HEK293 (cell line): Measurements from ENCODE around the gene CADM3.

ENCODE experiments used
- CTCF ChIA-PET: fragments of 350-600 bp; formaldehyde crosslinking; extraction: SDS; loops from one replicate; lab custom pipeline; 2021; ENCODE audit warnings: antibody characterized with exemption; lab: Yijun Ruan, JAX
- POLR2A ChIA-PET: fragments of 300-600 bp; formaldehyde crosslinking; extraction: SDS; loops from one replicate; lab custom pipeline; 2020; ENCODE audit warnings: antibody characterized with exemption, inconsistent platforms; lab: Yijun Ruan, JAX
- H3K27ac ChIP-seq: fragments of 200-500 bp; sonication (Bioruptor generic); 2 replicates; pipeline ENCODE4 v1.5.1; 2014; ENCODE audit warnings: low read depth, low read length, control low read depth, inconsistent platforms; ENCODE audit errors: extremely low read depth
- H3K36me3 ChIP-seq, 2 experiments: fragments of 200-500 bp in 1 of 2; sonication (Bioruptor generic) in 1 of 2; 1 replicate in 1 of 2; 2 replicates in 1 of 2; pipeline ENCODE4 v1.5.1; 2014 to 2017; ENCODE audit warnings: inconsistent platforms in 2 of 2, low read length in 2 of 2; ENCODE audit not compliant: control insufficient read depth in 2 of 2, insufficient read depth in 1 of 2
- H3K4me1 ChIP-seq: fragments of 200-500 bp; sonication (Bioruptor generic); 2 replicates; pipeline ENCODE4 v1.5.1; 2014; ENCODE audit warnings: mild to moderate bottlenecking, low read length, inconsistent platforms; ENCODE audit not compliant: control insufficient read depth, insufficient read depth
- H3K4me3 ChIP-seq: 2 replicates; pipeline ENCODE4 v1.5.1; 2011; ENCODE audit warnings: low read depth, mild to moderate bottlenecking, control low read depth, low read length, moderate library complexity
- H3K9me3 ChIP-seq: fragments of 200-500 bp; sonication (Bioruptor generic); 2 replicates; pipeline ENCODE4 v1.5.1; 2014; ENCODE audit warnings: low read depth, low read length, inconsistent platforms; ENCODE audit not compliant: control insufficient read depth, insufficient read depth
- GLIS2 ChIP-seq: fragments of 450-650 bp; formaldehyde crosslinking; IDR thresholded peaks from 2 replicates; pipeline ENCODE4 v1.5.1; 2016; ENCODE audit warnings: missing biosample characterization, missing genetic modification characterization
- KLF10 ChIP-seq: fragments of 450-650 bp; IDR thresholded peaks from 2 replicates; pipeline ENCODE4 v1.5.1; 2018; ENCODE audit warnings: missing biosample characterization, mild to moderate bottlenecking, missing genetic modification characterization
- YY1 ChIP-seq: fragments of 450-650 bp; formaldehyde crosslinking; IDR thresholded peaks from 2 replicates; pipeline ENCODE4 v1.5.1; 2018; ENCODE audit warnings: missing biosample characterization, missing genetic modification characterization
- ZBTB1 ChIP-seq: fragments of 450-650 bp; formaldehyde crosslinking; IDR thresholded peaks from 2 replicates; pipeline ENCODE4 v1.5.1; 2016; ENCODE audit warnings: missing biosample characterization, missing genetic modification characterization
- ZFP69B ChIP-seq: fragments of 450-650 bp; formaldehyde crosslinking; IDR thresholded peaks from 2 replicates; pipeline ENCODE4 v1.5.1; 2016; ENCODE audit warnings: missing biosample characterization, missing genetic modification characterization
- ZNF138 ChIP-seq: fragments of 450-650 bp; formaldehyde crosslinking; IDR thresholded peaks from 2 replicates; pipeline ENCODE4 v1.5.1; 2016; ENCODE audit warnings: missing biosample characterization, missing genetic modification characterization, borderline replicate concordance
- ZNF155 ChIP-seq: fragments of 450-650 bp; formaldehyde crosslinking; IDR thresholded peaks from 2 replicates; pipeline ENCODE4 v1.5.1; 2016; ENCODE audit warnings: missing biosample characterization, missing genetic modification characterization
- ZNF214 ChIP-seq: fragments of 450-650 bp; formaldehyde crosslinking; IDR thresholded peaks from 2 replicates; pipeline ENCODE4 v1.5.1; 2017; ENCODE audit warnings: missing biosample characterization, mild to moderate bottlenecking, missing genetic modification characterization, borderline replicate concordance
- ZNF366 ChIP-seq: fragments of 450-650 bp; formaldehyde crosslinking; conservative IDR thresholded peaks from 2 replicates; pipeline ENCODE4 v1.5.1; 2016; ENCODE audit warnings: missing biosample characterization, missing genetic modification characterization
- ZNF626 ChIP-seq: fragments of 450-650 bp; sonication (Bioruptor Pico); formaldehyde crosslinking; IDR thresholded peaks from 2 replicates; pipeline ENCODE4 v1.5.1; 2018; ENCODE audit warnings: missing biosample characterization, missing genetic modification characterization, inconsistent platforms
- ZNF664 ChIP-seq: fragments of 450-650 bp; formaldehyde crosslinking; IDR thresholded peaks from 2 replicates; pipeline ENCODE4 v1.5.1; 2016; ENCODE audit warnings: missing biosample characterization, missing genetic modification characterization
- ZNF843 ChIP-seq: fragments of 450-650 bp; formaldehyde crosslinking; IDR thresholded peaks from 2 replicates; pipeline ENCODE4 v1.5.1; 2016; ENCODE audit warnings: missing biosample characterization, missing genetic modification characterization
- ZSCAN30 ChIP-seq: fragments of 450-650 bp; IDR thresholded peaks from 2 replicates; pipeline ENCODE4 v1.5.1; 2018; ENCODE audit warnings: missing biosample characterization, mild to moderate bottlenecking, missing genetic modification characterization, moderate library complexity
- ZXDB ChIP-seq: fragments of 450-650 bp; formaldehyde crosslinking; IDR thresholded peaks from 2 replicates; pipeline ENCODE4 v1.5.1; 2016; ENCODE audit warnings: missing biosample characterization, missing genetic modification characterization
- TF ChIP-seq, protein P1 (sequence below): fragments of 450-650 bp; formaldehyde crosslinking; IDR thresholded peaks from 2 replicates; pipeline ENCODE4 v1.5.1; 2016; ENCODE audit warnings: missing biosample characterization, missing genetic modification characterization, borderline replicate concordance
- TF ChIP-seq, protein P2 (sequence below): fragments of 450-650 bp; formaldehyde crosslinking; optimal IDR thresholded peaks from 2 replicates; pipeline ENCODE3; 2016; ENCODE audit warnings: missing biosample characterization, mild to moderate bottlenecking, missing genetic modification characterization
- TF ChIP-seq, protein P3 (sequence below): fragments of 450-650 bp; formaldehyde crosslinking; IDR thresholded peaks from 2 replicates; pipeline ENCODE4 v1.5.1; 2017; ENCODE audit warnings: missing biosample characterization, missing genetic modification characterization
- TF ChIP-seq, protein P4 (sequence below): fragments of 450-650 bp; formaldehyde crosslinking; IDR thresholded peaks from 2 replicates; pipeline ENCODE4 v1.5.1; 2016; ENCODE audit warnings: missing biosample characterization, missing genetic modification characterization, borderline replicate concordance
- TF ChIP-seq, protein P5 (sequence below): fragments of 450-650 bp; formaldehyde crosslinking; IDR thresholded peaks from 2 replicates; pipeline ENCODE4 v1.5.1; 2016; ENCODE audit warnings: missing biosample characterization, missing genetic modification characterization

Gene CADM3

DNA sequence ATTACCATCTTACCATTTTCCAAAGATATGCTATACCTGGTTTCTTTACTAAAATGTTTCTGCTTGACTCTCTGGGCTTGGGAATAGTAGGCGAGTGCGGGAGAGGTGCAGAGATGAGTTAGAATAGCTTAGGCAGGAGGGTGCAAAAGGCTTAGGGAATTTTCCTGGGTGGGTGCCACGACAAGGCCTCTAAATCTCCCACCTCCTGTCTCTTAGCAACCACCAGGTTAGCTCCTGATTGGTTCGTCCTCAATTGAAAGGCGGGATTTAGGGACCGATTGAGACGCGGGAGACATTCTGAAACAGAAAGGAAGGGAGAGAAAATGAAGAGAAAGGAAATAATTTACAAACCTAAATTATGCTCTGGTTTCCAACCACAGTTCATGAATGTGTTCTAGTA lies 36.4 kb downstream of the CADM3 start:
- Histone ChIP-seq H3K4me1 (no peaks in the 10 kb centered on the region), H3K9me3 (no peaks in the 10 kb centered on the region), H3K4me3 (no peak overlapping the region), H3K36me3 (no peaks in the 10 kb centered on the region), H3K27ac (no peak overlapping the region)
- ChIA-PET POLR2A (interaction anchor here (1.4 kb wide), 1 partner anchor 10 kb away, joined by 3 read pairs; no protein-coding TSS in a partner anchor), CTCF (interaction anchor here (1.9 to 9.6 kb wide), 3 partner anchors 11 to 75 kb away, joined by 7 to 105 read pairs (median 33); no protein-coding TSS in a partner anchor)
- TF ChIP-seq ZNF366 (tag by site-specific recombination) = no peak
- no peak for TF ChIP-seq ZBTB1
- TF ChIP-seq ZXDB = no peak
- TF ChIP-seq, protein P1, sequence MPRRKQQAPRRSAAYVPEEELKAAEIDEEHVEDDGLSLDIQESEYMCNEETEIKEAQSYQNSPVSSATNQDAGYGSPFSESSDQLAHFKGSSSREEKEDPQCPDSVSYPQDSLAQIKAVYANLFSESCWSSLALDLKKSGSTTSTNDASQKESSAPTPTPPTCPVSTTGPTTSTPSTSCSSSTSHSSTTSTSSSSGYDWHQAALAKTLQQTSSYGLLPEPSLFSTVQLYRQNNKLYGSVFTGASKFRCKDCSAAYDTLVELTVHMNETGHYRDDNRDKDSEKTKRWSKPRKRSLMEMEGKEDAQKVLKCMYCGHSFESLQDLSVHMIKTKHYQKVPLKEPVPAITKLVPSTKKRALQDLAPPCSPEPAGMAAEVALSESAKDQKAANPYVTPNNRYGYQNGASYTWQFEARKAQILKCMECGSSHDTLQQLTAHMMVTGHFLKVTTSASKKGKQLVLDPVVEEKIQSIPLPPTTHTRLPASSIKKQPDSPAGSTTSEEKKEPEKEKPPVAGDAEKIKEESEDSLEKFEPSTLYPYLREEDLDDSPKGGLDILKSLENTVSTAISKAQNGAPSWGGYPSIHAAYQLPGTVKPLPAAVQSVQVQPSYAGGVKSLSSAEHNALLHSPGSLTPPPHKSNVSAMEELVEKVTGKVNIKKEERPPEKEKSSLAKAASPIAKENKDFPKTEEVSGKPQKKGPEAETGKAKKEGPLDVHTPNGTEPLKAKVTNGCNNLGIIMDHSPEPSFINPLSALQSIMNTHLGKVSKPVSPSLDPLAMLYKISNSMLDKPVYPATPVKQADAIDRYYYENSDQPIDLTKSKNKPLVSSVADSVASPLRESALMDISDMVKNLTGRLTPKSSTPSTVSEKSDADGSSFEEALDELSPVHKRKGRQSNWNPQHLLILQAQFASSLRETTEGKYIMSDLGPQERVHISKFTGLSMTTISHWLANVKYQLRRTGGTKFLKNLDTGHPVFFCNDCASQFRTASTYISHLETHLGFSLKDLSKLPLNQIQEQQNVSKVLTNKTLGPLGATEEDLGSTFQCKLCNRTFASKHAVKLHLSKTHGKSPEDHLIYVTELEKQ (tag by site-specific recombination) = no peak
- TF ChIP-seq ZNF626 = no peak
- no peak for TF ChIP-seq ZFP69B (tag by site-specific recombination)
- no peak for TF ChIP-seq ZNF155 (tag by site-specific recombination)
- TF ChIP-seq, protein P2, sequence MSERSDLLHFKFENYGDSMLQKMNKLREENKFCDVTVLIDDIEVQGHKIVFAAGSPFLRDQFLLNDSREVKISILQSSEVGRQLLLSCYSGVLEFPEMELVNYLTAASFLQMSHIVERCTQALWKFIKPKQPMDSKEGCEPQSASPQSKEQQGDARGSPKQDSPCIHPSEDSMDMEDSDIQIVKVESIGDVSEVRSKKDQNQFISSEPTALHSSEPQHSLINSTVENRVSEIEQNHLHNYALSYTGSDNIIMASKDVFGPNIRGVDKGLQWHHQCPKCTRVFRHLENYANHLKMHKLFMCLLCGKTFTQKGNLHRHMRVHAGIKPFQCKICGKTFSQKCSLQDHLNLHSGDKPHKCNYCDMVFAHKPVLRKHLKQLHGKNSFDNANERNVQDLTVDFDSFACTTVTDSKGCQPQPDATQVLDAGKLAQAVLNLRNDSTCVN (tag by site-specific recombination) = no peak
- TF ChIP-seq YY1 (tag by site-specific recombination) = no peak

DNA sequence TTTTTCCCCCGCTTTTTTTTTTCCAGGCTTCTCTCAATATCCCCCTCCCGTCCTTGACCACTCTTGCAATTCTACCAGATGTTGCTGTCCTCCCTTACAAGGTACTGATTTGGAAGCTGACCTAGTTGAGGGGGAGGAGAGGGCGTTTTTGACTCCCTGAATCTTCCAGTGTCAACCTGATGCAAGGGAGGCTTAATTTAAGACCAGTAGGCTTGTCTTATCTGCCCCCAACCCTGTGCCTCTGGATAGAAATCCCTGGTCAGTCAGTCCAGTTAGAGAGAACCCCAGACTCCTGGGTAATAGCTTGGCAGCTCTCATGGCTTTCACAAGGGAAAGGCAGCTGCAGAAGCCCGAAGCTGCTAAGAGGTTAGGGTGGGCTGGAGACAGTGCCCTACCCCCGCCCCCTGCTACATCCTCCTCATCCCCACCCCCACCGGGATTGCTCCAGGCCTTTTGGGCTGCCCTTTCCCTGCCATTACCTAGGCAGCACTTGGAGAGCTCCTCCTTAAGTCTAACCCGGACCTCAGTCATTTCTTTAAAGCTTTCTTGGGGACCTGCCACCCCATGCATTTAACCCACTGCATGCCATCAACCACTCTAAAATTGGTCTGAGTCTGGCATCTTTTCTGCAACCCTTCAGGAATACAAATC lies 36.9 kb downstream of the CADM3 start:
- POLR2A ChIA-PET = interaction anchor here (0.7 to 1.4 kb wide), 2 partner anchors 10 to 46 kb away, joined by 3 to 4 read pairs; no protein-coding TSS in a partner anchor
- Histone ChIP-seq H3K4me3 (no peak overlapping the region), H3K4me1 (no peaks in the 10 kb centered on the region), H3K9me3 (no peaks in the 10 kb centered on the region)
- TF ChIP-seq, protein P3, sequence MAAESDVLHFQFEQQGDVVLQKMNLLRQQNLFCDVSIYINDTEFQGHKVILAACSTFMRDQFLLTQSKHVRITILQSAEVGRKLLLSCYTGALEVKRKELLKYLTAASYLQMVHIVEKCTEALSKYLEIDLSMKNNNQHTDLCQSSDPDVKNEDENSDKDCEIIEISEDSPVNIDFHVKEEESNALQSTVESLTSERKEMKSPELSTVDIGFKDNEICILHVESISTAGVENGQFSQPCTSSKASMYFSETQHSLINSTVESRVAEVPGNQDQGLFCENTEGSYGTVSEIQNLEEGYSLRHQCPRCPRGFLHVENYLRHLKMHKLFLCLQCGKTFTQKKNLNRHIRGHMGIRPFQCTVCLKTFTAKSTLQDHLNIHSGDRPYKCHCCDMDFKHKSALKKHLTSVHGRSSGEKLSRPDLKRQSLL (tag by site-specific recombination) = no peak
- TF ChIP-seq KLF10 (tag by site-specific recombination) = no peak
- TF ChIP-seq, protein P4, sequence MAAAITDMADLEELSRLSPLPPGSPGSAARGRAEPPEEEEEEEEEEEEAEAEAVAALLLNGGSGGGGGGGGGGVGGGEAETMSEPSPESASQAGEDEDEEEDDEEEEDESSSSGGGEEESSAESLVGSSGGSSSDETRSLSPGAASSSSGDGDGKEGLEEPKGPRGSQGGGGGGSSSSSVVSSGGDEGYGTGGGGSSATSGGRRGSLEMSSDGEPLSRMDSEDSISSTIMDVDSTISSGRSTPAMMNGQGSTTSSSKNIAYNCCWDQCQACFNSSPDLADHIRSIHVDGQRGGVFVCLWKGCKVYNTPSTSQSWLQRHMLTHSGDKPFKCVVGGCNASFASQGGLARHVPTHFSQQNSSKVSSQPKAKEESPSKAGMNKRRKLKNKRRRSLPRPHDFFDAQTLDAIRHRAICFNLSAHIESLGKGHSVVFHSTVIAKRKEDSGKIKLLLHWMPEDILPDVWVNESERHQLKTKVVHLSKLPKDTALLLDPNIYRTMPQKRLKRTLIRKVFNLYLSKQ = no peak
- TF ChIP-seq, all 188 proteins: peak for 0
- Histone ChIP-seq H3K36me3 (no peaks in the 10 kb centered on the region), H3K27ac (no peak overlapping the region)
- CTCF ChIA-PET = interaction anchor here (1.9 to 9.6 kb wide), 3 partner anchors 11 to 75 kb away, joined by 7 to 105 read pairs (median 33); no protein-coding TSS in a partner anchor

DNA sequence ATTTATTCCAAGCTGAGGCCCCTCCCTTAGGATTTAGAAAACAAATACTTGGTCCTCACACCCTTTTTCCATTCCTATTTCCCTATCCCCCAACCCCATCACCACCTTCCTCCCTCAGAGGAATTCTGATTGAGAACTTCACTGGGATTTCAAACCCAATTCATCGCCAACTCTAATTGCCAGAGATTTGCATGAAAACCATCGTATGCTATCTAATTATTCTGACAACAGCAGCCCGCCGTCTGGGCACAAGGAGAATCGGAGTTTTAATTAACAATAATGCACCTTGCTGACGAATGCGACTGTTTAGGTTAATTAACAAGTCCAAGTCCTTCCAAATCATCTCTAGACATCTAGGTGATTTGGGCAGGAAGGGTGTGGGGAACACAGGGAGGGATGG lies 37.6 kb downstream of the CADM3 start:
- Histone ChIP-seq H3K4me1 (no peaks in the 10 kb centered on the region), H3K9me3 (no peaks in the 10 kb centered on the region), H3K27ac (no peak overlapping the region), H3K36me3 (no peaks in the 10 kb centered on the region), H3K4me3 (no peak overlapping the region)
- CTCF ChIA-PET = interaction anchor here (0.5 to 9.6 kb wide), 5 partner anchors 12 to 79 kb away, joined by 3 to 143 read pairs (median 33); no protein-coding TSS in a partner anchor
- TF ChIP-seq ZNF138 = no peak
- no peak for TF ChIP-seq ZNF214 (tag by site-specific recombination)
- TF ChIP-seq GLIS2 = no peak
- TF ChIP-seq ZSCAN30 = no peak
- TF ChIP-seq, protein P5, sequence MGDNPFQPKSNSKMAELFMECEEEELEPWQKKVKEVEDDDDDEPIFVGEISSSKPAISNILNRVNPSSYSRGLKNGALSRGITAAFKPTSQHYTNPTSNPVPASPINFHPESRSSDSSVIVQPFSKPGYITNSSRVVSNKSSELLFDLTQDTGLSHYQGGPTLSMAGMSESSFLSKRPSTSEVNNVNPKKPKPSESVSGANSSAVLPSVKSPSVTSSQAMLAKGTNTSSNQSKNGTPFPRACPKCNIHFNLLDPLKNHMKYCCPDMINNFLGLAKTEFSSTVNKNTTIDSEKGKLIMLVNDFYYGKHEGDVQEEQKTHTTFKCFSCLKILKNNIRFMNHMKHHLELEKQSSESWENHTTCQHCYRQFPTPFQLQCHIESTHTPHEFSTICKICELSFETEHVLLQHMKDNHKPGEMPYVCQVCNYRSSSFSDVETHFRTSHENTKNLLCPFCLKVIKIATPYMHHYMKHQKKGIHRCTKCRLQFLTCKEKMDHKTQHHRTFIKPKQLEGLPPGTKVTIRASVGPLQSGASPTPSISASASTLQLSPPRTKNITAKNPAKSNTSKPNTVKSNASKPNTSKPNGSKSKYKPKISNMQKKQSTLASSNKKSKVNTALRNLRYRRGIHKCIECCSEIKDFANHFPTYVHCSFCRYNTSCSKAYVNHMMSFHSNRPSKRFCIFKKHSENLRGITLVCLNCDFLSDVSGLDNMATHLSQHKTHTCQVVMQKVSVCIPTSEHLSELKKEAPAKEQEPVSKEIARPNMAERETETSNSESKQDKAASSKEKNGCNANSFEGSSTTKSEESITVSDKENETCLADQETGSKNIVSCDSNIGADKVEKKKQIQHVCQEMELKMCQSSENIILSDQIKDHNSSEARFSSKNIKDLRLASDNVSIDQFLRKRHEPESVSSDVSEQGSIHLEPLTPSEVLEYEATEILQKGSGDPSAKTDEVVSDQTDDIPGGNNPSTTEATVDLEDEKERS (tag by site-specific recombination) = no peak
- TF ChIP-seq ZNF664 = no peak
- TF ChIP-seq ZNF843 (tag by site-specific recombination) = no peak
- POLR2A ChIA-PET = interaction anchor here (0.7 kb wide), 1 partner anchor 46 kb away, joined by 4 read pairs; no protein-coding TSS in a partner anchor
